GM19452 (cell line): ENCODE measurements around the gene MRPL3.
"Not testable (repeated sequence)": the region's sequence is repeated elsewhere in the genome, so short reads cannot be mapped to it uniquely, and the experiment has no call there.

Experiments used
- ATAC-seq: cut with Tn5 transposase; IDR thresholded peaks from one replicate; pipeline ENCODE4 v1.9.1; 2021; ENCODE audit not compliant: unreplicated experiment

MRPL3 gene

GRCh38 chr3:131501949-131502348 is 822 bp downstream of the MRPL3 start:
- ATAC-seq, result no peak

- no peak for ATAC-seq
These were observed 8.1 kb downstream of the MRPL3 start for GRCh38 chr3:131494706-131495105.

GRCh38 chr3:131491775-131492174 is 11.0 kb downstream of the MRPL3 start:
- no peak for ATAC-seq

GRCh38 chr3:131491084-131491483 is 11.7 kb downstream of the MRPL3 start:
- no peak for ATAC-seq

GRCh38 chr3:131486545-131486944 is 16.2 kb downstream of the MRPL3 start:
- not testable (repeated sequence) for ATAC-seq

- ATAC-seq, result no peak
These were observed 17.7 kb downstream of the MRPL3 start for GRCh38 chr3:131485119-131485518.

GRCh38 chr3:131484496-131485111 is 18.2 kb downstream of the MRPL3 start:
- no peak for ATAC-seq

GRCh38 chr3:131480116-131480515 is 22.7 kb downstream of the MRPL3 start:
- no peak for ATAC-seq

GRCh38 chr3:131477813-131478212 is 25.0 kb downstream of the MRPL3 start:
- no peak for ATAC-seq

GRCh38 chr3:131474115-131474514 is 28.7 kb downstream of the MRPL3 start:
- ATAC-seq, result no peak

- no peak for ATAC-seq
These were observed 32.4 kb downstream of the MRPL3 start for GRCh38 chr3:131470377-131470776.

GRCh38 chr3:131458653-131459052 is 44.1 kb downstream of the MRPL3 start:
- ATAC-seq, result no peak

- ATAC-seq, result no peak
These were observed 45.6 kb downstream of the MRPL3 start for GRCh38 chr3:131457220-131457619.

- no peak for ATAC-seq
These were observed 48.3 kb downstream of the MRPL3 start for GRCh38 chr3:131454501-131454900.

- ATAC-seq, result no peak
These were observed 49.2 kb downstream of the MRPL3 start for GRCh38 chr3:131453533-131453932.

GRCh38 chr3:131447349-131447748 is 55.4 kb downstream of the MRPL3 start:
- no peak for ATAC-seq

- ATAC-seq, result no peak
These were observed 58.6 kb downstream of the MRPL3 start for GRCh38 chr3:131444180-131444579.

GRCh38 chr3:131439084-131439483 is 63.7 kb downstream of the MRPL3 start:
- no peak for ATAC-seq

- ATAC-seq, result no peak
These were observed 67.8 kb downstream of the MRPL3 start for GRCh38 chr3:131435000-131435399.

GRCh38 chr3:131432441-131432840 is 70.3 kb downstream of the MRPL3 start:
- ATAC-seq, result no peak

- no peak for ATAC-seq
These were observed 71.0 kb downstream of the MRPL3 start for GRCh38 chr3:131431754-131432153.

GRCh38 chr3:131427226-131427625 is 75.5 kb downstream of the MRPL3 start:
- no peak for ATAC-seq

- ATAC-seq, result no peak
These were observed 80.7 kb downstream of the MRPL3 start for GRCh38 chr3:131421957-131422498.
